GM13976 (cell line): ENCODE measurements around the gene MLPH.

Experiments used
- DNase-seq: peaks from one replicate; pipeline ENCODE4 v3.0.0; 2012; ENCODE audit warnings: low spot score
- CTCF ChIP-seq: IDR thresholded peaks from 2 replicates; pipeline ENCODE4 v1.5.1; 2012; ENCODE audit warnings: borderline replicate concordance, mild to moderate bottlenecking; ENCODE audit not compliant: insufficient read depth; ENCODE audit errors: extremely low read depth, missing control alignments, control extremely low read depth
- in situ Hi-C: fragments of 300-500 bp; cut with MboI; formaldehyde crosslinking; loops from one replicate; pipeline ENCODE4 v1.12.0; 2022; ENCODE audit warnings: low sequenced_read_pairs, mixed read lengths, inconsistent platforms; ENCODE audit not compliant: unreplicated experiment

MLPH gene

GRCh38 chr2:237542001-237542704 lies 55.1 kb downstream of the MLPH start:
- in situ Hi-C loops, result no loop called here
- TF ChIP-seq CTCF, result no peak
- DNase-seq, result no peak

DNA sequence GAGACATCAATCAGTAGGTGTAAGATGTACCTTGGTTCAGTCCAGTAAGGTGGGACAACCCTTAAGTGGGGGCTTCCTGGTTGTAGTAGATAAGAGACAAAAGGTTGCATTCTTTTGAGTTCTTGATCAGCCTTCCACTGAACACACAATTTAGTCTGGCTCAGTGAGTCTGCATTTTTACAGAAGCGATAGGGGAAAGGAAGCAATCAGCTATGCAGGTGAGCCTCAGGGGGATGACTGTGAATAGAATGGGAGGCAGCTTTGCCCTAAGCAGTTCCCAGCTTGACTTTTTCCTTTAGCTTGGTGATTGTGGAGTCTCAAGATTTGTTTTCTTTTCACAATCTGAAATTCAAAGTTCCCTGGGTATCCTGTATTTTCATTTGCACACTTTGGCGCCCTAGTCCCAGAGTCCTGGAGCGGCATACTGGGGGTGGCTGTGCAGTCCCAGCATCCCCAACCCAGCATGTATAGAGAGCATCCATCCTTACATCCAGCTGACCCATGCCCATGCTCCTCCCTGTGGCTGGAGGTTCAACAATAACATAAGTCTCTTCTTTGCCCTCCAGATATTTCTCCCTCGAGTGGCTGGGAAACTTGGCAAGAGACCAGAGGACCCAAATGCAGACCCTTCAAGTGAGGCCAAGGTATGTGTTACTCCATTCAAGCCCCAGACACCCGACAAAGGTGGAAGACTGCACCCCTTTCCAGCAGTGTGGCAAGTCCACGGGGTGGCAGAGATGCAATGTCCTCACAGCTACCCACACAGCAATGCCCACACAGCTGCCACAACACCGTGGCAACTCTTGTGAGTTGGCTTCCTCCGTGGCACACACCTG lies 59.2 kb downstream of the MLPH start:
- no peak for TF ChIP-seq CTCF
- no peak for DNase-seq
- in situ Hi-C loops, result no loop called here

DNA sequence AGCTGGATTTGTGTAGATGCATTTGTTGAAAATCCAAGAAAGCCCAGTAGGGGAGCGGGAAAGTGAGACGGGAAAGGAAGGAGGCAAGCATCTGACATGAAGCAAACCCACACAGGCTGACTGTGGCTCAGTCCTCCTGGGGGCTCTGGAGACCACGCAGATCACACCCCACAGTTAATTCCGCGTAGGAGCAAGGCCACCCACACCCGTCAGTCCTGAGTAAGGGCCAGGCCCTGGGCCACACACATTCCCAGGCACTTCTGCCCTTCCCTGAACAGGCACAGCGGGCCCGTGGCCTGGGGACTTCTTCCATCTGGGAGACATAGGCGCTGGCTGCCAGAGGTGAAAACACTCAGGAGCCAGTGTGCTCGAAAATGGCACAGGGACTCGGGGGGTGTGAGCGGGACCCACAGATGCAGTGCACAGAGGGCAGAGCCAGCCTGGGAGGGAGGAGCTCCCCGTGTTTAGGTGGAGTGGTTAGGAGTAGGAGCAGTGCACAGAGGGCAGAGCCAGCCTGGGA lies 59.9 kb downstream of the MLPH start:
- in situ Hi-C loops, result no loop called here
- no peak for DNase-seq
- TF ChIP-seq CTCF, result no peak

GRCh38 chr2:237547841-237548416 lies 60.9 kb downstream of the MLPH start:
- no peak for TF ChIP-seq CTCF
- in situ Hi-C loops, result no loop called here
- no peak for DNase-seq

GRCh38 chr2:237549216-237549615 lies 62.2 kb downstream of the MLPH start:
- no peak for DNase-seq
- no peak for TF ChIP-seq CTCF

GRCh38 chr2:237549643-237550415 lies 62.8 kb downstream of the MLPH start:
- in situ Hi-C loops, result no loop called here
- no peak for TF ChIP-seq CTCF
- DNase-seq, result no peak

More at GRCh38 chr2:237549216-237549615, 62.2 kb downstream of the MLPH start:
- in situ Hi-C loops, result no loop called here
